ENCODE results near the gene ABI2. TPM values are rescaled to one million over a fixed set of nuclear protein-coding genes. Genes with fewer than 3 reads are reported as not detected.
"Not testable (repeated sequence)": the region's sequence is repeated elsewhere in the genome, so short reads cannot be mapped to it uniquely, and the experiment has no call there.

Gene ABI2
- total RNA-seq, 1 donor from 2014 or later = 101 TPM

DNA sequence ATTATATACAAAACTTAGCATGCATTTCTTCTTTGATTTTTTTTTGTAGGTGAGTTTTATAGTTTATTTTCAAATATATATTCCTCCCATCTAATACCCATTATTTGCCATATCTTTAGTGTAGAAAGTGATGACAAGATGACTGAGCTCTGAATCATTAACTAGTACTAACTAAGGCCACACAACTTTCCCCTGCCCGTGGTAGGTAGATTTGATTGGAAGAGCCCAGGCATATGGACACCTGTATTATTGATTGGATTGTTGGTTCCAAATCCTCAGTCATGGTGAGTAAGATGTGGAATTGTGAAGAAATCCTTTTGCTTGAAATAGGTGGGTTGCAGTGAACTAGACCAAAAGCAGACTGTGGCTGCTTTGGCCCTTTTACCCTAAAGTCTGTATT, 54.8 kb downstream of the ABI2 start:
- no peak for DNase-seq (ENCODE audit: low spot score)
- no peak overlapping the region for H3K27ac Mint-ChIP-seq (ENCODE audit: unreplicated experiment)
- TF ChIP-seq, protein P1, sequence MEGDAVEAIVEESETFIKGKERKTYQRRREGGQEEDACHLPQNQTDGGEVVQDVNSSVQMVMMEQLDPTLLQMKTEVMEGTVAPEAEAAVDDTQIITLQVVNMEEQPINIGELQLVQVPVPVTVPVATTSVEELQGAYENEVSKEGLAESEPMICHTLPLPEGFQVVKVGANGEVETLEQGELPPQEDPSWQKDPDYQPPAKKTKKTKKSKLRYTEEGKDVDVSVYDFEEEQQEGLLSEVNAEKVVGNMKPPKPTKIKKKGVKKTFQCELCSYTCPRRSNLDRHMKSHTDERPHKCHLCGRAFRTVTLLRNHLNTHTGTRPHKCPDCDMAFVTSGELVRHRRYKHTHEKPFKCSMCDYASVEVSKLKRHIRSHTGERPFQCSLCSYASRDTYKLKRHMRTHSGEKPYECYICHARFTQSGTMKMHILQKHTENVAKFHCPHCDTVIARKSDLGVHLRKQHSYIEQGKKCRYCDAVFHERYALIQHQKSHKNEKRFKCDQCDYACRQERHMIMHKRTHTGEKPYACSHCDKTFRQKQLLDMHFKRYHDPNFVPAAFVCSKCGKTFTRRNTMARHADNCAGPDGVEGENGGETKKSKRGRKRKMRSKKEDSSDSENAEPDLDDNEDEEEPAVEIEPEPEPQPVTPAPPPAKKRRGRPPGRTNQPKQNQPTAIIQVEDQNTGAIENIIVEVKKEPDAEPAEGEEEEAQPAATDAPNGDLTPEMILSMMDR (IDR thresholded peaks at IDR 0.05; ENCODE audit: unreplicated experiment) = no peak
- H3K9me3 Mint-ChIP-seq (ENCODE audit: unreplicated experiment) = no peaks in the 10 kb centered on the region
- peaks cover 1% of the 10 kb centered on the region for H3K27me3 Mint-ChIP-seq (ENCODE audit: unreplicated experiment)
- H3K36me3 Mint-ChIP-seq (ENCODE audit: low read depth, unreplicated experiment) = peaks cover 10% of the 10 kb centered on the region
- no peak overlapping the region for H3K4me3 Mint-ChIP-seq (ENCODE audit: unreplicated experiment)
- H3K4me1 Mint-ChIP-seq (ENCODE audit: unreplicated experiment) = no peaks in the 10 kb centered on the region

DNA sequence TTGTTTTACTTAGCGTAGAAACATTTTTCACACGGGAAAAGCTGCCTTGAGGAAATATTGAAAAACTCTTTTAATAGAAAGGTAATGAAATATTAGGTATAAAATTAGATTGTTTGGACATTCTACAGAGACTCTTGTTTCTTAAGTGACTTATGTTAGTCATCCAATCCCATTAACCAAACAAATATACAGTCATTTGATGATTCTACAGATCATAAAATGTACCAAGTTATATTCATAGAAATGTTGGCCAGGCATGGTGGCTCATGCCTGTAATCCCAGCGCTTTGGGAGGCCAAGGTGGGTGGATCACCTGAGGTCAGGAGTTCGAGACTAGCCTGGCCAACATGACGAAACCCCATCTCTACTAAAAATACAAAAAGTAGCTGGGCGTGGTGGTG, 60.0 kb downstream of the ABI2 start:
- not testable (repeated sequence) for H3K4me3 Mint-ChIP-seq (ENCODE audit: unreplicated experiment); DNase-seq (ENCODE audit: low spot score); H3K4me1 Mint-ChIP-seq (ENCODE audit: unreplicated experiment); H3K27me3 Mint-ChIP-seq (ENCODE audit: unreplicated experiment); H3K27ac Mint-ChIP-seq (ENCODE audit: unreplicated experiment); H3K9me3 Mint-ChIP-seq (ENCODE audit: unreplicated experiment)
- peaks cover 15% of the 10 kb centered on the region for H3K36me3 Mint-ChIP-seq (ENCODE audit: low read depth, unreplicated experiment)

GRCh38 chr2:203394519-203395227, 66.5 kb downstream of the ABI2 start:
- Mint-ChIP-seq H3K4me1 (ENCODE audit: unreplicated experiment) (peaks cover 16% of the 10 kb centered on the region), H3K27ac (ENCODE audit: unreplicated experiment) (peak overlapping the region; percentile 6), H3K27me3 (ENCODE audit: unreplicated experiment) (no peaks in the 10 kb centered on the region), H3K4me3 (ENCODE audit: unreplicated experiment) (no peak overlapping the region), H3K9me3 (ENCODE audit: unreplicated experiment) (no peaks in the 10 kb centered on the region), H3K36me3 (ENCODE audit: low read depth, unreplicated experiment) (peaks cover 24% of the 10 kb centered on the region)
- TF ChIP-seq, protein P1 (IDR thresholded peaks at IDR 0.05; ENCODE audit: unreplicated experiment) = peak; percentile 31
- peak; percentile 7 for DNase-seq (ENCODE audit: low spot score)

DNA sequence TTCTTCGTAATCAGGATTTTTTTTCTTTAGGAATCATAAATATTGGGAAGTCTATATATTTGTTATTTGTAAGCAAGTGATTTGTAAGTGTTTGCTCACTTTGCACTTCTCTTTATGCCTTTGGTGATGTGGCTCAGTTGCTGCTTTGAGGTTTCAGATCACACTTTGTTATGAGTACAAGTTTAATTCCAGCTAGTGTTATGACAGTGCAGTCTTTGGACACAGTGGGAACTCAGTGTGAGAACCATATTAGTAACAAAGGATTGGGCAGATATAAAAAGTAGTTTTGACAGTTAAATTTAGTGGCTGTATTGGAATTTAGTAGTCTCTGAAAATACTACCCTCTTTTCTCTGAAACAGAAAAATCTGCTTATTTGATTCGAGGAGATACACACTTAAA, 67.7 kb downstream of the ABI2 start:
- TF ChIP-seq, protein P1 (IDR thresholded peaks at IDR 0.05; ENCODE audit: unreplicated experiment) = no peak
- Mint-ChIP-seq H3K9me3 (ENCODE audit: unreplicated experiment) (no peaks in the 10 kb centered on the region), H3K4me3 (ENCODE audit: unreplicated experiment) (no peak overlapping the region), H3K27ac (ENCODE audit: unreplicated experiment) (no peak overlapping the region), H3K4me1 (ENCODE audit: unreplicated experiment) (peaks cover 17% of the 10 kb centered on the region), H3K36me3 (ENCODE audit: low read depth, unreplicated experiment) (peaks cover 24% of the 10 kb centered on the region), H3K27me3 (ENCODE audit: unreplicated experiment) (no peaks in the 10 kb centered on the region)
- no peak for DNase-seq (ENCODE audit: low spot score)

DNA sequence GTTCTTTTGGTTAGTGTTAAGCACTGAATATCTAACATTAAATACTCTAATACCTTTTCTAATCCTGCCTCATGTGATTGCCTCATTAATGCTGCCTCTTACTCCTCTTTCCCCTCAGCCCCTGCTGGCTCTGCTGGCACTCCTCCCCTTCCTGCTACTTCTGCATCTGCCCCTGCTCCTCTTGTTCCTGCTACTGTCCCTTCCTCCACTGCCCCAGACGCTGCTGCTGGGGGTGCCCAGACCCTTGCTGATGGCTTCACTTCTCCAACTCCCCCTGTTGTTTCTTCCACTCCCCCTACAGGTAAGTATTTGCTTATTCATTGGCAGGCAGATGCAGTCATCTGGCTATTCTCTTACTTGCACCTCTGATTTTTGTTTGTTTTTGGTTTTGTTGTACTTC, 68.5 kb downstream of the ABI2 start:
- no peaks in the 10 kb centered on the region for H3K27me3 Mint-ChIP-seq (ENCODE audit: unreplicated experiment)
- no peak overlapping the region for H3K4me3 Mint-ChIP-seq (ENCODE audit: unreplicated experiment)
- peak overlapping the region; percentile 28 for H3K27ac Mint-ChIP-seq (ENCODE audit: unreplicated experiment)
- peaks cover 22% of the 10 kb centered on the region for H3K4me1 Mint-ChIP-seq (ENCODE audit: unreplicated experiment)
- DNase-seq (ENCODE audit: low spot score) = no peak
- no peaks in the 10 kb centered on the region for H3K9me3 Mint-ChIP-seq (ENCODE audit: unreplicated experiment)
- TF ChIP-seq, protein P1 (IDR thresholded peaks at IDR 0.05; ENCODE audit: unreplicated experiment) = peak; percentile 48
- H3K36me3 Mint-ChIP-seq (ENCODE audit: low read depth, unreplicated experiment) = peaks cover 24% of the 10 kb centered on the region
